Left lung (tissue), 10 donors: ENCODE data around the gene ALPK3. TPM values are rescaled to one million over a fixed set of nuclear protein-coding genes. Genes with fewer than 3 reads are reported as not detected.

Source experiments
- ATAC-seq: fragments of 200-7000 bp; cut with Tn5 transposase; one replicate; pipeline ENCODE4 v1.9.1; 2020; ENCODE audit warnings: moderate library complexity
- DNase-seq, 4 donors: peaks; one replicate each; pipeline ENCODE4 v3.0.0-alpha.2; 2013 to 2020
- H3K27ac ChIP-seq, 2 donors: fragments of 200-600 bp; sonication (generic) in 1 of 2; one replicate each; pipeline versions ENCODE4 v1.5.0 to v1.8.0; 2020 to 2021
- H3K27me3 ChIP-seq, 2 donors: fragments of 200-600 bp; sonication (generic) in 1 of 2; one replicate each; pipeline versions ENCODE4 v1.5.0 to v1.8.0; 2020 to 2021
- H3K36me3 ChIP-seq, 2 donors: fragments of 200-600 bp; sonication (generic) in 1 of 2; one replicate each; pipeline versions ENCODE4 v1.5.0 to v1.8.0; 2020 to 2021
- H3K4me1 ChIP-seq, 2 donors: fragments of 200-600 bp; one replicate each; pipeline ENCODE4 v1.8.0; 2021
- H3K4me3 ChIP-seq, 2 donors: fragments of 200-600 bp; sonication (generic) in 1 of 2; one replicate each; pipeline versions ENCODE4 v1.5.0 to v1.8.0; 2020 to 2021; ENCODE audit warnings: mild to moderate bottlenecking in 1 of 2
- H3K9me3 ChIP-seq, 2 donors: fragments of 200-600 bp; sonication (generic) in 1 of 2; one replicate each; pipeline versions ENCODE4 v1.5.0 to v1.8.0; 2020 to 2021
- intact Hi-C, 2 donors: fragments of 100-400 bp; cut with DNase I; formaldehyde crosslinking; loops; one replicate each; pipeline versions ENCODE4 v1.11.2 to v1.14.2; 2022
- polyA plus RNA-seq, 6 donors: library from polyadenylated mRNA; unstranded; fragments of 120-200 nt; gene quantifications; one replicate each; pipeline ENCODE4 v1.2.1, GENCODE V29; 2013; ENCODE audit not compliant: insufficient read length in 6 of 6
- total RNA-seq, 2 donors: library from RNA; stranded (reverse); fragmentation: NEBNext Ultra II Directional; extraction: Animal tissue kit (Norgen Biotek cat#: 25700); gene quantifications; one replicate each; pipeline ENCODE4 v1.2.1, GENCODE V29; 2021
- TF ChIP-seq, protein P1 (sequence below), 2 donors: fragments of 200-600 bp; sonication (generic) in 1 of 2; IDR thresholded peaks; one replicate each; pipeline versions ENCODE4 v1.5.0 to v1.8.0; 2021; ENCODE audit warnings: antibody characterized with exemption in 2 of 2
- donor health status: DM: no; HTN: yes; CAD: no.
- donor health status: DM: no; HTN: no; CAD: no.

ALPK3 gene
- total and polyA plus RNA-seq, 8 donors, result 6.9 to 23.4 (median 18.3) TPM

DNA sequence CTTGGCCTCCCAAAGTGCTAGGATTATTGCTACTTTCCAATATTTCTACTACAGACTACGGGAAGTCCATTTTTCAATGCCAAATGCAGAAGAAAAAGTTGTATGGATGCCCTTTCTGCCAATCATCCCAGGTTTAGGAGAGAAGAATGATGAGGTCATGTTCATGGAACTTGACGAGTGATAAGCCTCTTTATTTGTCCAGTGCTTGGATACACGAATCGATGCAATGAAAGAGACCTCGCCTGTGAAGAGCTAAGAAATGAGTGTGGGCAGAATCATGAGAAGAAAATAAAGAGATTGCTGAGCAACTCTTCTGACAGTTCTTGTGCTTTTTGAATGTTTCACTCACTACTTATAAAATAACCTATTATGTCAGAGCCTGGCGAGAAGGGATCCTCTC lies 66.3 kb downstream of the ALPK3 start:
- ATAC-seq (no peak), DNase-seq (no peak)
- Histone ChIP-seq H3K27ac (no peak overlapping the region), H3K4me1 (no peaks in the 10 kb centered on the region), H3K36me3 (no peaks in the 10 kb centered on the region), H3K27me3 (no peaks in the 10 kb centered on the region), H3K4me3 (no peak overlapping the region), H3K9me3 (no peaks in the 10 kb centered on the region)
- TF ChIP-seq, protein P1, sequence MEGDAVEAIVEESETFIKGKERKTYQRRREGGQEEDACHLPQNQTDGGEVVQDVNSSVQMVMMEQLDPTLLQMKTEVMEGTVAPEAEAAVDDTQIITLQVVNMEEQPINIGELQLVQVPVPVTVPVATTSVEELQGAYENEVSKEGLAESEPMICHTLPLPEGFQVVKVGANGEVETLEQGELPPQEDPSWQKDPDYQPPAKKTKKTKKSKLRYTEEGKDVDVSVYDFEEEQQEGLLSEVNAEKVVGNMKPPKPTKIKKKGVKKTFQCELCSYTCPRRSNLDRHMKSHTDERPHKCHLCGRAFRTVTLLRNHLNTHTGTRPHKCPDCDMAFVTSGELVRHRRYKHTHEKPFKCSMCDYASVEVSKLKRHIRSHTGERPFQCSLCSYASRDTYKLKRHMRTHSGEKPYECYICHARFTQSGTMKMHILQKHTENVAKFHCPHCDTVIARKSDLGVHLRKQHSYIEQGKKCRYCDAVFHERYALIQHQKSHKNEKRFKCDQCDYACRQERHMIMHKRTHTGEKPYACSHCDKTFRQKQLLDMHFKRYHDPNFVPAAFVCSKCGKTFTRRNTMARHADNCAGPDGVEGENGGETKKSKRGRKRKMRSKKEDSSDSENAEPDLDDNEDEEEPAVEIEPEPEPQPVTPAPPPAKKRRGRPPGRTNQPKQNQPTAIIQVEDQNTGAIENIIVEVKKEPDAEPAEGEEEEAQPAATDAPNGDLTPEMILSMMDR (IDR thresholded peaks at IDR 0.05), result no peak
- intact Hi-C loops, result no loop called here

DNA sequence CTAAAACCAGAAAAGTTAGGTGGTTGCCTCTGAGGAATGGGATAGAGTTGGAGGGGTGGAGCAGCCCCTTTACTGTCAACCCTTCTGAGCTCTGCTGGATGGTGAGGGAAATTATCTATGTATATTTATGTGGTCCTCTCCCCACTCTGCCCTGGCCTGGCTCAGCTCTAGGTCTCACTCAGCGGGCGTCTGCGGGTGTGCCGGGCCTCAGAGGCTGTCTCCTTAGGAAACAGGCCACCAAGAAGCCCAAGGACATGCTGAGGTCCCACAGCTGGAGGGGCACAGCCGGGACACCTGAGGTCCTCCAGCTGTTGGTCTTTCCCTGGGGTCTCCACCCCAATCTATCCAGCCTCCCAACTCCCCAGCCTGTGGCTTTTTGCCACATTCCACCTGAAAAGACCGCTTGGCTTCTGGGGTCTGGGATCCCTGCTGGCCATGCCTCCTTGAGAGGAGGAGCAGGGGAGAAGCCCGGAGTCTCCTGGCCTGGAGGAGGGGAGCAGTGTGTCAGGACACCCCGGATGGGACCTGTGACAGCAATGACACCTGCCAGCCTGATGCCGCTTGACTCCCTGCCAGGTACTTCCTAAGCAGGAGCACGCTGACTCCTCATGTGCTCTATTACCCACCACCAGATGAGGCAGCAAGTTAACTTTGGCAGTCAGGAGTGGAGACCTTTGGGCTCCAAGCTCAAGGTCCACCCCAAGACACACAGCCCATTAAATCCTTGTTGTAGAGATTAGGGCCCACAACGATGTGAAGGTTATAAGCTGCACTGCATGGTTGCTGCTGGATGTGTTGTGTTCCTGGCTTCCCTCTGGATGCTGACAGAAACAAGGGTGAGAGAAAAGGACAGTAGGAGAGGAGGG lies 67.0 kb downstream of the ALPK3 start, which contains the start of gene SLC28A1:
Gene SLC28A1, plus strand, starts transcription at position 747 of the 866 bp plus-strand sequence. CDS start 3,099 bp downstream, outside the sequence.
- ATAC-seq (no peak), DNase-seq (peak in 1 of 4 donors; percentile 49)
- Histone ChIP-seq H3K4me1 (no peaks in the 10 kb centered on the region), H3K27me3 (no peaks in the 10 kb centered on the region), H3K9me3 (no peaks in the 10 kb centered on the region), H3K36me3 (no peaks in the 10 kb centered on the region), H3K27ac (no peak within 1 kb of the TSS), H3K4me3 (no peak within 1 kb of the TSS)
- TF ChIP-seq, protein P1 (IDR thresholded peaks at IDR 0.05), result no peak
- intact Hi-C loops, result no loop called here

GRCh38 chr15:84885801-84886200 lies 68.6 kb downstream of the ALPK3 start:
- no peak for DNase-seq
- Histone ChIP-seq H3K9me3 (no peaks in the 10 kb centered on the region), H3K4me3 (no peak overlapping the region), H3K27ac (no peak overlapping the region), H3K4me1 (no peaks in the 10 kb centered on the region), H3K36me3 (no peaks in the 10 kb centered on the region), H3K27me3 (no peaks in the 10 kb centered on the region)
- no peak for ATAC-seq
- TF ChIP-seq, protein P1 (IDR thresholded peaks at IDR 0.05), result no peak
- intact Hi-C loops, result no loop called here

DNA sequence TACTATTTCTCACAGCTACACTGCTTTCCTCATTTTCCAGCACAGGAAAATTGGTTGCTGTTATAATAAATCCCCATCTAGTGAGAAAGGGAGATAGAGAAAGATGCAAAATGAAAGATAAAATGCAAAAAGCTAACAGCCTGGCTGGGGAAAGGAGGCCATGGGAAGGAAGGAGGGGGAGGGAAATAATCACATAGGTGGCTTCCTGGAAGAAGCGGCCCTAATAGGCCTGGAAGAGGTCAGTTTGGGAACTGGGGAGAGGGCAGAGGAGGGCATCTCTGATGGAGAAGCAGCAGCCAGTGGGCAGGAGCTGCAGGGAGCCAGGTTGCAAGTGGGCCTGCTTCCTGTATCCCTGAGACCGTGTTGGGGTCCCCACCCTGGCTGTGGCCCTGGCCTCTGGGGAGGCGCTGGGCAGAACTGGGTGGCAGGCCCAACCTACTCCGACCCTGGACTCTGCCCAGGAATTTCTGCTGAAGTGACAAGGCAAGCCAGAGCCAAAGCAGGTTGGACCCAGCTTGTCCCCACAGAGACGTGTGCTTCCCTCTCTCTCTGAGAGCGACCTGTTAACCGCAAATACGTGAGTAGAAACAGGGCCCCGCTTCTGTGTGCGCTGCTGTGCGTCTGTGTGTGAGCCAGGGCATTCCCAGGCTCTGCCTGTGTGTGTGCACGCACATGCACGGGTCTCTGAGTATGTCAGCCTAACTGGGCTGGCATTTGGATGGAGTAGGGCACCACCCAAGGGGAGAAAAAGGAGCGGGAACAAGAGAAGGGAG lies 69.2 kb downstream of the ALPK3 start:
- ATAC-seq (no peak), DNase-seq (no peak)
- H3K9me3 ChIP-seq, result no peaks in the 10 kb centered on the region
- H3K4me3 ChIP-seq, result no peak overlapping the region
- intact Hi-C loops, result no loop called here
- no peaks in the 10 kb centered on the region for H3K4me1 ChIP-seq
- no peak overlapping the region for H3K27ac ChIP-seq
- TF ChIP-seq, protein P1 (IDR thresholded peaks at IDR 0.05), result no peak
- no peaks in the 10 kb centered on the region for H3K27me3 ChIP-seq
- no peaks in the 10 kb centered on the region for H3K36me3 ChIP-seq

DNA sequence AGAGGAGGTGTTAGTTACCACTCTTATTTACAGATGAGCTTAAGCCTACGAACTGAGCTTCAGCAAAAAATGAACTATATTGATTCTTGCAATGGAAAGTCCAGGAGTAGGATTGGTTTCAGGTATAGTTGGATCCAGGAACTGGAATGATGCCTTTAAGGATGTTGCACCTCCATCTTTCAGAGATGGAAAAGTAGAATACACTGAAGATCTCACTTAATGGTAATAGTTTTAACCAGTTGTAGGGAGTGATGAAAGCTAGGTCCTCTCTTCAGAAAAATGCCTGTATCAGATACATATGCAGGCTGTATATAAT lies 69.8 kb downstream of the ALPK3 start:
- intact Hi-C loops, result no loop called here
- Histone ChIP-seq H3K27me3 (no peaks in the 10 kb centered on the region), H3K9me3 (no peaks in the 10 kb centered on the region), H3K4me1 (no peaks in the 10 kb centered on the region), H3K36me3 (no peaks in the 10 kb centered on the region), H3K4me3 (no peak overlapping the region), H3K27ac (no peak overlapping the region)
- DNase-seq (no peak), ATAC-seq (no peak)
- TF ChIP-seq, protein P1 (IDR thresholded peaks at IDR 0.05), result no peak
